Stomach smooth muscle (tissue), 2 donors: ENCODE results near the gene TPCN1.

ENCODE experiments used
- H3K27ac ChIP-seq: one replicate; pipeline ENCODE4 v1.7.0; 2013; ENCODE audit warnings: mild to moderate bottlenecking, low read length, inconsistent platforms
- H3K27me3 ChIP-seq, 2 donors: one replicate each; pipeline ENCODE4 v1.7.0; 2013; ENCODE audit warnings: low read length in 2 of 2; ENCODE audit not compliant: insufficient read depth in 2 of 2, control insufficient read depth in 1 of 2
- H3K36me3 ChIP-seq, 2 donors: one replicate each; pipeline ENCODE4 v1.7.0; 2013; ENCODE audit warnings: low read length in 2 of 2; ENCODE audit not compliant: control insufficient read depth in 2 of 2, insufficient read depth in 2 of 2
- H3K4me1 ChIP-seq: one replicate; pipeline ENCODE4 v1.7.0; 2013; ENCODE audit warnings: low read length; ENCODE audit not compliant: control insufficient read depth, insufficient read depth
- H3K4me3 ChIP-seq, 2 donors: one replicate each; pipeline ENCODE4 v1.7.0; 2013; ENCODE audit warnings: low read length in 2 of 2
- H3K9ac ChIP-seq, 2 donors: one replicate each; pipeline ENCODE4 v1.7.0; 2013; ENCODE audit warnings: low read length in 2 of 2, mild to moderate bottlenecking in 1 of 2
- H3K9me3 ChIP-seq, 2 donors: one replicate each; pipeline ENCODE4 v1.7.0; 2013; ENCODE audit warnings: low read length in 2 of 2; ENCODE audit not compliant: control insufficient read depth in 2 of 2
- donor health status: healthy.
- donor health status: Pancreatic carcinoma.

Gene TPCN1

GRCh38 chr12:113226696-113227568 lies 5.7 kb downstream of the TPCN1 start:
- Histone ChIP-seq H3K4me3 (no peak overlapping the region), H3K9me3 (no peaks in the 10 kb centered on the region), H3K36me3 (peaks cover 25 to 43% of the 10 kb centered on the region in 2 donors), H3K4me1 (peaks cover 33% of the 10 kb centered on the region), H3K27me3 (no peaks in the 10 kb centered on the region), H3K27ac (no peak overlapping the region), H3K9ac (no peak overlapping the region)

- peaks cover 30% of the 10 kb centered on the region for H3K4me1 ChIP-seq
- peaks cover 34 to 51% of the 10 kb centered on the region in 2 donors for H3K36me3 ChIP-seq
- H3K9me3 ChIP-seq, result no peaks in the 10 kb centered on the region
- H3K9ac ChIP-seq, result no peak overlapping the region
- no peak overlapping the region for H3K27ac ChIP-seq
- no peaks in the 10 kb centered on the region for H3K27me3 ChIP-seq
- H3K4me3 ChIP-seq, result no peak overlapping the region
Observed at GRCh38 chr12:113227686-113228391, 6.6 kb downstream of the TPCN1 start.

GRCh38 chr12:113228394-113229028 lies 7.2 kb downstream of the TPCN1 start:
- Histone ChIP-seq H3K9ac (no peak overlapping the region), H3K4me1 (peaks cover 30% of the 10 kb centered on the region), H3K27ac (no peak overlapping the region), H3K36me3 (peaks cover 39 to 57% of the 10 kb centered on the region in 2 donors), H3K9me3 (no peaks in the 10 kb centered on the region), H3K4me3 (no peak overlapping the region), H3K27me3 (no peaks in the 10 kb centered on the region)

- Histone ChIP-seq H3K9me3 (no peaks in the 10 kb centered on the region), H3K27ac (no peak overlapping the region), H3K4me1 (peaks cover 24% of the 10 kb centered on the region), H3K27me3 (no peaks in the 10 kb centered on the region), H3K36me3 (peaks cover 44 to 63% of the 10 kb centered on the region in 2 donors), H3K9ac (no peak overlapping the region), H3K4me3 (no peak overlapping the region)
Observed at GRCh38 chr12:113230315-113231234, 9.3 kb downstream of the TPCN1 start.

- no peak overlapping the region for H3K9ac ChIP-seq
- no peaks in the 10 kb centered on the region for H3K9me3 ChIP-seq
- peaks cover 44 to 66% of the 10 kb centered on the region in 2 donors for H3K36me3 ChIP-seq
- peaks cover 27% of the 10 kb centered on the region for H3K4me1 ChIP-seq
- no peak overlapping the region for H3K27ac ChIP-seq
- H3K27me3 ChIP-seq, result no peaks in the 10 kb centered on the region
- no peak overlapping the region for H3K4me3 ChIP-seq
Observed at GRCh38 chr12:113231235-113232088, 10.2 kb downstream of the TPCN1 start.

- Histone ChIP-seq H3K27ac (no peak overlapping the region), H3K9me3 (no peaks in the 10 kb centered on the region), H3K4me3 (no peak overlapping the region), H3K4me1 (peaks cover 25% of the 10 kb centered on the region), H3K9ac (no peak overlapping the region), H3K36me3 (peaks cover 41 to 60% of the 10 kb centered on the region in 2 donors), H3K27me3 (no peaks in the 10 kb centered on the region)
Observed at GRCh38 chr12:113232089-113232839, 11.0 kb downstream of the TPCN1 start.

- peaks cover 34 to 53% of the 10 kb centered on the region in 2 donors for H3K36me3 ChIP-seq
- H3K4me1 ChIP-seq, result peaks cover 28% of the 10 kb centered on the region
- no peak overlapping the region for H3K4me3 ChIP-seq
- H3K27ac ChIP-seq, result no peak overlapping the region
- H3K9ac ChIP-seq, result no peak overlapping the region
- no peaks in the 10 kb centered on the region for H3K9me3 ChIP-seq
- no peaks in the 10 kb centered on the region for H3K27me3 ChIP-seq
Observed at GRCh38 chr12:113232840-113233585, 11.7 kb downstream of the TPCN1 start.

- H3K9me3 ChIP-seq, result no peaks in the 10 kb centered on the region
- H3K4me1 ChIP-seq, result peaks cover 28% of the 10 kb centered on the region
- H3K9ac ChIP-seq, result no peak overlapping the region
- no peak overlapping the region for H3K27ac ChIP-seq
- peaks cover 34 to 45% of the 10 kb centered on the region in 2 donors for H3K36me3 ChIP-seq
- no peak overlapping the region for H3K4me3 ChIP-seq
- H3K27me3 ChIP-seq, result no peaks in the 10 kb centered on the region
Observed at GRCh38 chr12:113233967-113234366, 12.7 kb downstream of the TPCN1 start.
